HepG2 (cell line): ENCODE results near the gene ITIH2. TPM values are rescaled to one million over a fixed set of nuclear protein-coding genes. Genes with fewer than 3 reads are reported as not detected.

Experiments used
- BHLHE40 ChIP-seq: IDR thresholded peaks from 2 replicates; pipeline ENCODE4 v1.6.1; 2011; ENCODE audit warnings: low read length, improper control_type of control experiment
- CHD4 ChIP-seq: fragments of 200-600 bp; sonication (generic); IDR thresholded peaks from 2 replicates; pipeline ENCODE4 v1.7.0; 2017; ENCODE audit warnings: mild to moderate bottlenecking, low read length, borderline replicate concordance
- ESRRA ChIP-seq: sonication (generic); formaldehyde crosslinking; IDR thresholded peaks from 2 replicates; pipeline ENCODE4 v1.5.1; 2020; ENCODE audit warnings: mild to moderate bottlenecking, low read depth, missing genetic modification reagents
- FOXA1 ChIP-seq, 2 experiments: fragments of 450-650 bp in 1 of 2; sonication (generic) in 1 of 2; formaldehyde crosslinking in 1 of 2; IDR thresholded peaks; 2 replicates each; pipeline versions ENCODE4 v1.4.0 to v1.6.1; 2016 to 2020; ENCODE audit warnings: missing genetic modification reagents in 1 of 2
- GZF1 ChIP-seq: sonication (generic); formaldehyde crosslinking; IDR thresholded peaks from 2 replicates; pipeline ENCODE4 v1.5.1; 2020; ENCODE audit warnings: mild to moderate bottlenecking, missing genetic modification reagents
- HHEX ChIP-seq: IDR thresholded peaks from 2 replicates; pipeline ENCODE4 v1.6.1; 2016; ENCODE audit warnings: control low read depth
- HINFP ChIP-seq: sonication (generic); formaldehyde crosslinking; IDR thresholded peaks from 2 replicates; pipeline ENCODE4 v1.4.0; 2020; ENCODE audit warnings: low read depth, mild to moderate bottlenecking, missing genetic modification reagents
- KDM2A ChIP-seq: sonication (generic); formaldehyde crosslinking; IDR thresholded peaks from 2 replicates; pipeline ENCODE4 v1.4.0; 2020; ENCODE audit warnings: low read depth, missing genetic modification reagents, borderline replicate concordance
- KDM3A ChIP-seq: IDR thresholded peaks from 2 replicates; pipeline ENCODE4 v1.6.1; 2018; ENCODE audit warnings: low read depth, missing compliant biosample characterization
- LBX2 ChIP-seq: sonication (generic); formaldehyde crosslinking; IDR thresholded peaks from 2 replicates; pipeline ENCODE4 v1.5.0; 2020; ENCODE audit warnings: missing genetic modification reagents, mild to moderate bottlenecking, borderline replicate concordance
- MAFF ChIP-seq: IDR thresholded peaks from 2 replicates; pipeline ENCODE4 v1.6.1; 2011; ENCODE audit warnings: low read depth, low read length, improper control_type of control experiment
- PHF5A ChIP-seq: IDR thresholded peaks from one replicate; pipeline ENCODE4 v1.6.1; 2018; ENCODE audit warnings: low read depth, missing genetic modification reagents; ENCODE audit not compliant: unreplicated experiment
- PPARG ChIP-seq: conservative IDR thresholded peaks from 2 replicates; pipeline ENCODE4 v1.6.1; 2016; ENCODE audit warnings: missing biosample characterization, missing genetic modification reagents
- PTBP1 ChIP-seq: fragments of 200-400 bp; formaldehyde crosslinking; IDR thresholded peaks from 2 replicates; pipeline ENCODE4 v1.6.1; 2018; ENCODE audit warnings: low read length, low read depth; ENCODE audit not compliant: poor library complexity, severe bottlenecking
- RXRB ChIP-seq: IDR thresholded peaks from 2 replicates; pipeline ENCODE4 v1.6.1; 2016; ENCODE audit warnings: borderline replicate concordance, missing genetic modification reagents, missing compliant biosample characterization
- SMYD3 ChIP-seq: sonication (generic); formaldehyde crosslinking; IDR thresholded peaks from 2 replicates; pipeline ENCODE4 v1.8.1; 2023; ENCODE audit warnings: mild to moderate bottlenecking, missing genetic modification reagents
- SP5 ChIP-seq: IDR thresholded peaks from 2 replicates; pipeline ENCODE4 v1.6.1; 2016; ENCODE audit warnings: low read depth, borderline replicate concordance
- TRAFD1 ChIP-seq: sonication (generic); formaldehyde crosslinking; IDR thresholded peaks from 2 replicates; pipeline ENCODE4 v1.5.1; 2020; ENCODE audit warnings: missing genetic modification reagents, mild to moderate bottlenecking, borderline replicate concordance
- TSC22D2 ChIP-seq: sonication (generic); formaldehyde crosslinking; IDR thresholded peaks from 2 replicates; pipeline ENCODE4 v1.5.1; 2020; ENCODE audit warnings: missing genetic modification reagents, mild to moderate bottlenecking, borderline replicate concordance
- ZBTB4 ChIP-seq: sonication (generic); formaldehyde crosslinking; IDR thresholded peaks from 2 replicates; pipeline ENCODE4 v1.4.0; 2020; ENCODE audit warnings: missing genetic modification reagents, mild to moderate bottlenecking, borderline replicate concordance
- ZC3H13 ChIP-seq: sonication (generic); formaldehyde crosslinking; IDR thresholded peaks from 2 replicates; pipeline ENCODE4 v1.8.1; 2023; ENCODE audit warnings: mild to moderate bottlenecking, missing genetic modification reagents, moderate library complexity
- ZNF337 ChIP-seq: sonication (generic); formaldehyde crosslinking; IDR thresholded peaks from 2 replicates; pipeline ENCODE4 v1.5.1; 2020; ENCODE audit warnings: missing genetic modification reagents, low read depth, mild to moderate bottlenecking, borderline replicate concordance
- ZNF354B ChIP-seq: sonication (generic); formaldehyde crosslinking; IDR thresholded peaks from 2 replicates; pipeline ENCODE4 v1.8.0; 2022; ENCODE audit warnings: mild to moderate bottlenecking, missing genetic modification reagents
- ZNF619 ChIP-seq: sonication (generic); formaldehyde crosslinking; IDR thresholded peaks from 2 replicates; pipeline ENCODE4 v1.4.0; 2020; ENCODE audit warnings: mild to moderate bottlenecking, missing genetic modification reagents
- ZNF781 ChIP-seq: sonication (generic); formaldehyde crosslinking; IDR thresholded peaks from 2 replicates; pipeline ENCODE4 v1.5.1; 2020; ENCODE audit warnings: borderline replicate concordance, mild to moderate bottlenecking, missing genetic modification reagents; ENCODE audit errors: not compliant biosample characterization
- polyA plus RNA-seq, 8 experiments: library from polyadenylated mRNA; depleted of rRNA in 3 of 8; stranded (reverse) in 7 of 8; unstranded in 1 of 8; fragments of >200 nt; fragmentation: Illumina TruSeq in 4 of 8; extraction: Trizol in 4 of 8; gene quantifications; 2 replicates each; pipeline versions ENCODE4 v1.2.1 to v1.2.3, GENCODE V29; 2011 to 2016; ENCODE audit warnings: low read depth in 4 of 8, missing spikeins in 1 of 8, mixed read lengths in 1 of 8; ENCODE audit not compliant: insufficient read depth in 1 of 8
- total RNA-seq, 5 experiments: library from RNA; depleted of rRNA; stranded (reverse); fragments of >200 nt; fragmentation: Illumina TruSeq; extraction: Trizol; gene quantifications; 2 replicates each; pipeline ENCODE4 v1.2.3, GENCODE V29; 2016; ENCODE audit warnings: low read depth in 1 of 5

The ITIH2 gene
- total and polyA plus RNA-seq, 2 of the 13 experiments (the other 11 are each of a cell fraction or from before 2014, with no cell fraction given) = 1,197 to 1,427 TPM

- TF ChIP-seq HINFP (no peak), ZNF354B (no peak), ZC3H13 (no peak), PTBP1 (no peak), ZNF337 (CRISPR knock-in tag) (no peak), ZNF619 (CRISPR knock-in tag) (no peak), LBX2 (CRISPR knock-in tag) (no peak), BHLHE40 (no peak), FOXA1 (IDR thresholded peaks at IDR 0.05) (peak; percentile 26; the same call in 1 of the 2 replicates), FOXA1 (CRISPR knock-in tag; IDR thresholded peaks at IDR 0.05) (peak; percentile 89), TRAFD1 (CRISPR knock-in tag) (no peak), KDM2A (CRISPR knock-in tag) (no peak), PHF5A (CRISPR knock-in tag) (peak; percentile 77), MAFF (no peak), KDM3A (CRISPR knock-in tag) (peak; percentile 77; the same call in 1 of the 2 replicates), CHD4 (no peak; the same call in 1 of the 2 replicates), GZF1 (CRISPR knock-in tag) (no peak), ESRRA (CRISPR knock-in tag) (peak; percentile 52; the same call in 1 of the 2 replicates), SP5 (CRISPR knock-in tag) (peak; percentile 58; the same call in 1 of the 2 replicates), SMYD3 (no peak), ZNF781 (CRISPR knock-in tag) (no peak), PPARG (CRISPR knock-in tag) (peak; percentile 84), TSC22D2 (CRISPR knock-in tag) (no peak), HHEX (CRISPR knock-in tag) (peak; percentile 52; the same call in 1 of the 2 replicates), RXRB (CRISPR knock-in tag) (peak; percentile 90), ZBTB4 (CRISPR knock-in tag) (no peak)
Observed at GRCh38 chr10:7707102-7707501, 4.0 kb downstream of the ITIH2 start (continued).
